Measurements from ENCODE around the gene NDFIP2. TPM values are rescaled to one million over a fixed set of nuclear protein-coding genes. Genes with fewer than 3 reads are reported as not detected.

Gene NDFIP2
- polyA plus RNA-seq, 2 of the 4 experiments (the other 2 are of a cell fraction), result 23.2 to 39.9 TPM

DNA sequence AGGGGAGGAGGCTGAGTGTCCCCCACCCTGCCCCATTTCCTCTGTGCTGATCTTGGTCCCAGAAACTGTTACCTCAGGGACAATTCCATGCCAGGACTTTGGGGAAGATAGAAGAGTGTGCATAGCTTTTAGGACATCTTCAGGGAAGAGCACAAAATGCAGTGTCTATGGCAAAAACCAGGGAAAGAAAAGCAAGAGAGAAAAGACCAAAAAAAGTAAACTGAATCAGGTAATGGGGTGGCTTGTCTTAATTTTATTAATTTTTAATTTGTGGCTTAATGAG lies 109.4 kb downstream of the NDFIP2 start:
- no peak for ATAC-seq
- Histone ChIP-seq H3K4me1 (no peaks in the 10 kb centered on the region), H3K9me3 (no peaks in the 10 kb centered on the region), H3K4me3 (no peak overlapping the region), H3K4me2 (no peak overlapping the region), H3K27ac (no peak overlapping the region)
- ChIA-PET POLR2A (no interaction called here), CTCF (no interaction called here)
- no peak for TF ChIP-seq GATA3 (IDR thresholded peaks at IDR 0.05; ENCODE audit: borderline replicate concordance)
- TF ChIP-seq FOSL2 (IDR thresholded peaks at IDR 0.05), result no peak
- TF ChIP-seq FOSL2 (CRISPR knock-in tag; IDR thresholded peaks at IDR 0.05), result no peak
- TF ChIP-seq RNF2 (IDR thresholded peaks at IDR 0.05; ENCODE audit: borderline replicate concordance, low read depth), result no peak
- TF ChIP-seq JUN (IDR thresholded peaks at IDR 0.05), result no peak
- no peak for TF ChIP-seq BHLHE40 (IDR thresholded peaks at IDR 0.05; ENCODE audit: low read depth, low read length)
- TF ChIP-seq, protein P1, sequence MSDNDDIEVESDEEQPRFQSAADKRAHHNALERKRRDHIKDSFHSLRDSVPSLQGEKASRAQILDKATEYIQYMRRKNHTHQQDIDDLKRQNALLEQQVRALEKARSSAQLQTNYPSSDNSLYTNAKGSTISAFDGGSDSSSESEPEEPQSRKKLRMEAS (IDR thresholded peaks at IDR 0.05), result no peak
- TF ChIP-seq SMC3 (IDR thresholded peaks at IDR 0.05), result no peak
- TF ChIP-seq ZC3H11A (IDR thresholded peaks at IDR 0.05), result no peak
- TF ChIP-seq, protein P2, sequence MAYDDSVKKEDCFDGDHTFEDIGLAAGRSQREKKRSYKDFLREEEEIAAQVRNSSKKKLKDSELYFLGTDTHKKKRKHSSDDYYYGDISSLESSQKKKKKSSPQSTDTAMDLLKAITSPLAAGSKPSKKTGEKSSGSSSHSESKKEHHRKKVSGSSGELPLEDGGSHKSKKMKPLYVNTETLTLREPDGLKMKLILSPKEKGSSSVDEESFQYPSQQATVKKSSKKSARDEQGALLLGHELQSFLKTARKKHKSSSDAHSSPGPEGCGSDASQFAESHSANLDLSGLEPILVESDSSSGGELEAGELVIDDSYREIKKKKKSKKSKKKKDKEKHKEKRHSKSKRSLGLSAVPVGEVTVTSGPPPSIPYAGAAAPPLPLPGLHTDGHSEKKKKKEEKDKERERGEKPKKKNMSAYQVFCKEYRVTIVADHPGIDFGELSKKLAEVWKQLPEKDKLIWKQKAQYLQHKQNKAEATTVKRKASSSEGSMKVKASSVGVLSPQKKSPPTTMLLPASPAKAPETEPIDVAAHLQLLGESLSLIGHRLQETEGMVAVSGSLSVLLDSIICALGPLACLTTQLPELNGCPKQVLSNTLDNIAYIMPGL (CRISPR knock-in tag; IDR thresholded peaks at IDR 0.05; ENCODE audit: borderline replicate concordance), result no peak
- TF ChIP-seq TFCP2L1 (CRISPR knock-in tag; IDR thresholded peaks at IDR 0.05), result no peak
- no peak for TF ChIP-seq CBX8 (IDR thresholded peaks at IDR 0.05)
- TF ChIP-seq, protein P3, sequence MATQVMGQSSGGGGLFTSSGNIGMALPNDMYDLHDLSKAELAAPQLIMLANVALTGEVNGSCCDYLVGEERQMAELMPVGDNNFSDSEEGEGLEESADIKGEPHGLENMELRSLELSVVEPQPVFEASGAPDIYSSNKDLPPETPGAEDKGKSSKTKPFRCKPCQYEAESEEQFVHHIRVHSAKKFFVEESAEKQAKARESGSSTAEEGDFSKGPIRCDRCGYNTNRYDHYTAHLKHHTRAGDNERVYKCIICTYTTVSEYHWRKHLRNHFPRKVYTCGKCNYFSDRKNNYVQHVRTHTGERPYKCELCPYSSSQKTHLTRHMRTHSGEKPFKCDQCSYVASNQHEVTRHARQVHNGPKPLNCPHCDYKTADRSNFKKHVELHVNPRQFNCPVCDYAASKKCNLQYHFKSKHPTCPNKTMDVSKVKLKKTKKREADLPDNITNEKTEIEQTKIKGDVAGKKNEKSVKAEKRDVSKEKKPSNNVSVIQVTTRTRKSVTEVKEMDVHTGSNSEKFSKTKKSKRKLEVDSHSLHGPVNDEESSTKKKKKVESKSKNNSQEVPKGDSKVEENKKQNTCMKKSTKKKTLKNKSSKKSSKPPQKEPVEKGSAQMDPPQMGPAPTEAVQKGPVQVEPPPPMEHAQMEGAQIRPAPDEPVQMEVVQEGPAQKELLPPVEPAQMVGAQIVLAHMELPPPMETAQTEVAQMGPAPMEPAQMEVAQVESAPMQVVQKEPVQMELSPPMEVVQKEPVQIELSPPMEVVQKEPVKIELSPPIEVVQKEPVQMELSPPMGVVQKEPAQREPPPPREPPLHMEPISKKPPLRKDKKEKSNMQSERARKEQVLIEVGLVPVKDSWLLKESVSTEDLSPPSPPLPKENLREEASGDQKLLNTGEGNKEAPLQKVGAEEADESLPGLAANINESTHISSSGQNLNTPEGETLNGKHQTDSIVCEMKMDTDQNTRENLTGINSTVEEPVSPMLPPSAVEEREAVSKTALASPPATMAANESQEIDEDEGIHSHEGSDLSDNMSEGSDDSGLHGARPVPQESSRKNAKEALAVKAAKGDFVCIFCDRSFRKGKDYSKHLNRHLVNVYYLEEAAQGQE (IDR thresholded peaks at IDR 0.05), result no peak
- no peak for TF ChIP-seq NR3C1 (IDR thresholded peaks at IDR 0.05)
- no peak for TF ChIP-seq POLR2A (IDR thresholded peaks at IDR 0.05; ENCODE audit: low read length)
- no peak for FAIRE-seq
- no peak for DNase-seq (ENCODE audit: low read depth in 1 of 2, low spot score in 1 of 2)

DNA sequence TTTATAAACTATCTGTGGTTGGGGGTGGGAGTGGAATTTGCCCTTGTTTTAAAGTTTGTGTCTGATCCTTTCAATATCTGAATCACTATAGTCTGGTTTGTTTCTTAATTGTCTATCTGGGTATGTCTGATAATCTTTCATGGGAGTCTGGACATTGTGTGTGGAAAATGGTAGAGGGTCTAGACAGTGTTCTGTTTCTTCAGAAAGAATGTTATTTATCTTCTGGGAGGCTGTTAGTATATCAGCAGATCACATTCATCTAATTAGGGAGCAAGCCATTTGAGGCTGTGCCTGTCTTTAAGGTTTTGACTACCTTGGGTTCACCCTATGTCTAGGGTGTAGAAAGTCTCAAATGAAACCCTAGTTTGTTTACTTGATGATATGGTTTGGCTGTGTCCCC lies 110.5 kb downstream of the NDFIP2 start:
- Histone ChIP-seq H3K27ac (no peak overlapping the region), H3K9me3 (no peaks in the 10 kb centered on the region), H3K4me3 (no peak overlapping the region), H3K4me1 (no peaks in the 10 kb centered on the region), H3K4me2 (no peak overlapping the region)
- ChIA-PET CTCF (no interaction called here), POLR2A (no interaction called here)
- no peak for DNase-seq (ENCODE audit: low read depth in 1 of 2, low spot score in 1 of 2)
- ATAC-seq, result no peak
- no peak for FAIRE-seq
- TF ChIP-seq NR3C1 (IDR thresholded peaks at IDR 0.05), result no peak
- TF ChIP-seq CHD2 (IDR thresholded peaks at IDR 0.05; ENCODE audit: low read length, partially characterized antibody), result no peak
- TF ChIP-seq TP53 (CRISPR knock-in tag; IDR thresholded peaks at IDR 0.05), result no peak
- TF ChIP-seq, protein P4, sequence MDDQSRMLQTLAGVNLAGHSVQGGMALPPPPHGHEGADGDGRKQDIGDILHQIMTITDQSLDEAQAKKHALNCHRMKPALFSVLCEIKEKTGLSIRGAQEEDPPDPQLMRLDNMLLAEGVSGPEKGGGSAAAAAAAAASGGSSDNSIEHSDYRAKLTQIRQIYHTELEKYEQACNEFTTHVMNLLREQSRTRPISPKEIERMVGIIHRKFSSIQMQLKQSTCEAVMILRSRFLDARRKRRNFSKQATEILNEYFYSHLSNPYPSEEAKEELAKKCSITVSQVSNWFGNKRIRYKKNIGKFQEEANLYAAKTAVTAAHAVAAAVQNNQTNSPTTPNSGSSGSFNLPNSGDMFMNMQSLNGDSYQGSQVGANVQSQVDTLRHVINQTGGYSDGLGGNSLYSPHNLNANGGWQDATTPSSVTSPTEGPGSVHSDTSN (IDR thresholded peaks at IDR 0.05), result no peak
- no peak for TF ChIP-seq PHF8 (IDR thresholded peaks at IDR 0.05; ENCODE audit: borderline replicate concordance, low read depth)
- TF ChIP-seq, protein P5, sequence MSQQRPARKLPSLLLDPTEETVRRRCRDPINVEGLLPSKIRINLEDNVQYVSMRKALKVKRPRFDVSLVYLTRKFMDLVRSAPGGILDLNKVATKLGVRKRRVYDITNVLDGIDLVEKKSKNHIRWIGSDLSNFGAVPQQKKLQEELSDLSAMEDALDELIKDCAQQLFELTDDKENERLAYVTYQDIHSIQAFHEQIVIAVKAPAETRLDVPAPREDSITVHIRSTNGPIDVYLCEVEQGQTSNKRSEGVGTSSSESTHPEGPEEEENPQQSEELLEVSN (IDR thresholded peaks at IDR 0.05; ENCODE audit: borderline replicate concordance, low read depth), result no peak
- TF ChIP-seq ZNF302 (CRISPR knock-in tag; IDR thresholded peaks at IDR 0.05), result no peak
- no peak for TF ChIP-seq MYC (IDR thresholded peaks at IDR 0.05; ENCODE audit: borderline replicate concordance, low read length)
- no peak for TF ChIP-seq RNF2 (IDR thresholded peaks at IDR 0.05; ENCODE audit: borderline replicate concordance, low read depth)
- no peak for TF ChIP-seq KDM5A (IDR thresholded peaks at IDR 0.05)
- no peak for TF ChIP-seq HOXB5 (CRISPR knock-in tag; IDR thresholded peaks at IDR 0.05)
- no peak for TF ChIP-seq EHMT2 (IDR thresholded peaks at IDR 0.05; ENCODE audit: low read depth)
- TF ChIP-seq, protein P6, sequence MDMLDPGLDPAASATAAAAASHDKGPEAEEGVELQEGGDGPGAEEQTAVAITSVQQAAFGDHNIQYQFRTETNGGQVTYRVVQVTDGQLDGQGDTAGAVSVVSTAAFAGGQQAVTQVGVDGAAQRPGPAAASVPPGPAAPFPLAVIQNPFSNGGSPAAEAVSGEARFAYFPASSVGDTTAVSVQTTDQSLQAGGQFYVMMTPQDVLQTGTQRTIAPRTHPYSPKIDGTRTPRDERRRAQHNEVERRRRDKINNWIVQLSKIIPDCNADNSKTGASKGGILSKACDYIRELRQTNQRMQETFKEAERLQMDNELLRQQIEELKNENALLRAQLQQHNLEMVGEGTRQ (IDR thresholded peaks at IDR 0.05), result no peak
- TF ChIP-seq NPAS2 (CRISPR knock-in tag; IDR thresholded peaks at IDR 0.05; ENCODE audit: borderline replicate concordance), result no peak
- no peak for TF ChIP-seq FOXS1 (CRISPR knock-in tag; IDR thresholded peaks at IDR 0.05)

Measured in A549 (cell line).